Mucosa of stomach (tissue), 1 donor: ENCODE measurements around the gene PIAS2.
"Not testable (repeated sequence)": the region's sequence is repeated elsewhere in the genome, so short reads cannot be mapped to it uniquely, and the experiment has no call there.

Source experiments
- H3K27me3 ChIP-seq: one replicate; pipeline ENCODE4 v1.7.0; 2013; ENCODE audit warnings: mild to moderate bottlenecking, low read length; ENCODE audit not compliant: control insufficient read depth, insufficient read depth
- H3K36me3 ChIP-seq: one replicate; pipeline ENCODE4 v1.7.0; 2013; ENCODE audit warnings: low read length; ENCODE audit not compliant: control insufficient read depth, insufficient read depth
- H3K4me1 ChIP-seq: one replicate; pipeline ENCODE4 v1.7.0; 2013; ENCODE audit warnings: mild to moderate bottlenecking, low read length; ENCODE audit not compliant: control insufficient read depth, insufficient read depth
- H3K4me3 ChIP-seq: one replicate; pipeline ENCODE4 v1.7.0; 2013; ENCODE audit warnings: low read length
- H3K9ac ChIP-seq: one replicate; pipeline ENCODE4 v1.7.0; 2013; ENCODE audit warnings: mild to moderate bottlenecking, low read length, moderate library complexity
- H3K9me3 ChIP-seq: one replicate; pipeline ENCODE4 v1.7.0; 2013; ENCODE audit warnings: mild to moderate bottlenecking, low read length, moderate library complexity; ENCODE audit not compliant: control insufficient read depth
- donor health status: Pancreatic carcinoma.

PIAS2 gene, protein sequence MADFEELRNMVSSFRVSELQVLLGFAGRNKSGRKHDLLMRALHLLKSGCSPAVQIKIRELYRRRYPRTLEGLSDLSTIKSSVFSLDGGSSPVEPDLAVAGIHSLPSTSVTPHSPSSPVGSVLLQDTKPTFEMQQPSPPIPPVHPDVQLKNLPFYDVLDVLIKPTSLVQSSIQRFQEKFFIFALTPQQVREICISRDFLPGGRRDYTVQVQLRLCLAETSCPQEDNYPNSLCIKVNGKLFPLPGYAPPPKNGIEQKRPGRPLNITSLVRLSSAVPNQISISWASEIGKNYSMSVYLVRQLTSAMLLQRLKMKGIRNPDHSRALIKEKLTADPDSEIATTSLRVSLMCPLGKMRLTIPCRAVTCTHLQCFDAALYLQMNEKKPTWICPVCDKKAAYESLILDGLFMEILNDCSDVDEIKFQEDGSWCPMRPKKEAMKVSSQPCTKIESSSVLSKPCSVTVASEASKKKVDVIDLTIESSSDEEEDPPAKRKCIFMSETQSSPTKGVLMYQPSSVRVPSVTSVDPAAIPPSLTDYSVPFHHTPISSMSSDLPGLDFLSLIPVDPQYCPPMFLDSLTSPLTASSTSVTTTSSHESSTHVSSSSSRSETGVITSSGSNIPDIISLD

DNA sequence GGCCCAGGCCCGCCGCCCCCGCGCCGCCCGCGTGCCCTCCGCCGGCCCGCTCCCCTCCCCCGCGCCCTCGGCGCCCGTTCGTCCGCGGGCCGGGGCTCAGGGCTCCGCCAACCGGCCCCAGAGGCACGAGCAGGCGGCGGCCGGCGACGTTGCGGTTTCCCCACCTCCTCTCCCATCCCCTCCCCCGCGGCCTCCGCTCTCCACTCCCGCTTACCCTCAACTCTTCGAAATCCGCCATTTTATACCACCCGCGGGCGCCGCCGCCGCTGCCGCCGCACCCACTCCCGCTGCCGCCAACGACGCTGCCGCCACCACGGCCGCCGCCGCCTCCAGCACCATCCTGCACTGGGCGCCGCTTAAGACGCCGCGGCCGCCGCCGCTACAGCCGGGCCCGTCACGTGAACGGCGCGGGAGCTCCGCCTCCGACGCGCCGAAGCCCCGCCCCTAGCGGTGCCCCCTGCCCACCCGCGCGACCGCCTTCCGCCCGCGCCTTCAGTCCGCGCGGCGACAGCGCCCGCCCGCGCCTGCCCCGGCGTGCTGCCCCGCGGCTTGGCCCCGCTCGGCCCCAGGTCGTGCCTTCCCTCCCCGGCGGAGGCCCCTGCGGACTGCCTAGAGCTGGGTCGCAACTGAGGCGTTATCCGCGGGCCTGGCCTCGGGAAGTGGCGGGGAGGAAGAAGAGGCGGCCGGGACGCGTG is at the start of gene PIAS2, which contains the start of gene KATNAL2:
Gene PIAS2, minus strand, starts transcription at position 400 of the 695 bp plus-strand sequence. Its CDS starts 162 bp downstream, at position 238.
Gene KATNAL2, plus strand, starts transcription at position 495 of the 695 bp plus-strand sequence. CDS start 29,271 bp downstream, outside the sequence.
- Histone ChIP-seq H3K9ac (peak within 1 kb of the TSS; percentile 86), H3K4me1 (peaks cover 6% of the 10 kb centered on the region), H3K9me3 (no peaks in the 10 kb centered on the region), H3K4me3 (peak within 1 kb of the TSS; percentile 77), H3K27me3 (no peaks in the 10 kb centered on the region), H3K36me3 (no peaks in the 10 kb centered on the region)

DNA sequence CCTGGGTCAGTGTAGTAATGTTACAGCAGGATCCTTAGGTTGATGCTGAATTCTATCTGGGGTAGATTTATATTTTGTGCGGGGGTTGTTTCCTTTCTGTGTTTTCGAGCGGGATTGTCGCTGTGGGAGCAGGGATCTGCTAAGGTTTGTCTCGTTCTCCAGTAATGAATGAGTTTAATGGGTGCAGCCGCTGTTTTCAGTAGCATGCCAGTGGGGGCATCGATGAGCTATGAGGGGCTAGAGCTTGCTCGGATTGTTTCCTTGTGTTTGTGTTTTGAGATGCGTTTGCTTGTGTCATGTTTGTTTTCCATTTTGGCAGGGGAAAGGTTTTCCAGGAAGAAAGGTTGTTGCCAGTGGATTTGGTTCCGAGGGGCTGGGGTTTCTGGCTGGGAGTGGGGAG is 49.0 kb upstream of the PIAS2 start:
- H3K9ac ChIP-seq, H3K4me1 ChIP-seq, H3K9me3 ChIP-seq, H3K4me3 ChIP-seq, H3K36me3 ChIP-seq, H3K27me3 ChIP-seq: not testable (repeated sequence)

DNA sequence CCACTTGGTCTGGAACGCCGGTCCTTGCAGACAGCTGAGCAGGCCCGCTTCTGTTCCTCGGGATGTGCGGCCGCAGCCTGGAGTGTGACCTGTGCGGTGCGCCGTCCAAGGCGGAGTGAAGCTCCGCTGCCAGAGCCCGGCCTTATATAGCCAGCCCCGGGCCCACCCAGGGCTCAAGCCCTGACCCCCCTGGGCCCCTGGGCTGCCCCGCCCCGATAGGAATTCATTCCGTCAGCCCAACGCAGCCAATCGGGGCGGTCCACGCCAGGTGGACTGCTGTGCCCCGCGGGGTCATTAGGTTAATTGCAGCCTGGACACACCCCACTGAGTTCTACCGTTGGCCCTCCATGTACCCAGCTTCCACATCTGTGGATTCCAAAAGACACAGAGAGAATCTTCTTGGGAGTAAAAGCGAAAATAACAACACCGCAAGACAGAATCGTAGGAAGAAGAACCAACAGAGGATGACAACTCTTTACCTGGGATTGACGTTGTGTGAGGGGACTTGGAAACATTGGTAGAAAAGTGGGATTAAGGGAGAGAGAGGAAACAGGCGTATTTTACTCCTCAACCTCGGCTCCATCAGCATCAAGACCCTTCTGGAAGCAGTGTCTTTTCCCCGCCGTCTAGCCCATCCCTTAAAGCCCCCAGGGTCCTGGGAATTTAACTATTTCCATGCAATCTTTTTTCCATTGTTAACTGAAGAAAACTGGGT is 47.4 kb upstream of the PIAS2 start:
- H3K4me3 ChIP-seq, H3K36me3 ChIP-seq, H3K4me1 ChIP-seq, H3K27me3 ChIP-seq, H3K9ac ChIP-seq, H3K9me3 ChIP-seq: not testable (repeated sequence)

DNA sequence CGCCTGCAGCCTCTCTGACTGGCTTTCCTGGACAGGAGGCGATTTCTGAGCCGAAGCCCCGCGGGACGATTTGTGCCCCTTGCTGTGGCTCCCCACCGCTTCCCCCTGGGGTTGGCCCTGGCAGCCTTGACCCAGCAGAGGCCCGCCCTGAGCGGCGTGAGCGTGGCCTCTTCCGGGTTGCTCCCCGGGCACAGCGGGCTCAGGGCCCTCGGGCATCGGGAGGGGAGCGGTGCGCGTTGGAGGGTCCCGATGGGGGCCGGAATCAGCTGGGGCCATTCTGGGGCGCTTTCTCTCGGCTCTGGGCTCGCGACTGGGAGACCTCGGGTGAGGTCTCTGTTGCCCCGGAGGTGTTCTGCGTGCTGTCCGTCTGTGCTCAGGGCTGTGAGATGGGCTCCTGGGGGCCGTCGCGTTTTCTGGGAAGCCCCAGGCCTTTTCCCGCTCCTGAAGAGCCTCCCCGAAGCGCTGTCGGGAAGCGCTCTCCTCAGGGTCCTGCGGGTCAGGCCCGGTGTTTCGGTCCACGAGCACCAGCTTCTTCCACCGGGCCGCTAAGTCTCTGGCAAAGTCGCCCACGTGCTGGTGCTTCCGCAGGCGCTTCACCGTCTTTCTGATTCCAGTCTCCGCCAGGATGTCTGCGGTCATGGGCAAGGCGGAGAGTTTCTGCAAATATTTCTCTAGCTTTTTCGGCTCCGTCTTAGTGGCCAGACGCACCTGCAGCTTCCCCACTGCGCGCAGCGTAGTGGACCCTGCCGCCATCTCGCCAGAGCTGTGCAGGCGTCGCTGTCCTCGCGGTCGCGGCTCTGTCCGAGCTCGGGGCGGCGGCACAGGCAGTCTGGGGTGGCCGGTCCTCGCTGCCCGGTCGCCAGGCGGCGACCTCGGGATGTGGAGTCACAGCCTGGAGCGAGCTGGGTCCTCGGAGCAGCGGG is 46.6 kb upstream of the PIAS2 start:
- not testable (repeated sequence) for H3K9ac ChIP-seq, H3K27me3 ChIP-seq, H3K4me3 ChIP-seq, H3K4me1 ChIP-seq, H3K9me3 ChIP-seq, H3K36me3 ChIP-seq

DNA sequence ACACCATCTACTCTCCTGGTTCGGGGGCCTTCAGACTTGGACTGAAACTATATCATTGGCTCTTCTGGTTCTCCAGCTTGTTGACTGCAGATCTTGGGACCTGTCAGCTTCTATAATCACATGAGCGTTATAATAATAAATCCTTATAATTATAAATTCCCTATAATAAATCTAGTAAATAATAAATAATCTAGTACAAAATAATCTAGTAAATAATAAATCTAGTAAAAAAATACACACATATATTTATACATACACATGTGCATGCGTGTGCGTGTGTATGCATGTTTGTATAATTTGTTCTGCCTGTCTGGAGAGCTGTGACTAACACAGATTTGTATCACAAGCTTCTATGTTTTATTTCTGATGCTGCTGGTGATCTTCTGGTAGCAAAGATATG is 40.9 kb upstream of the PIAS2 start:
- H3K9ac ChIP-seq: no peak overlapping the region
- H3K4me3 ChIP-seq: no peak overlapping the region
- H3K27me3 ChIP-seq: no peaks in the 10 kb centered on the region
- no peaks in the 10 kb centered on the region for H3K9me3 ChIP-seq
- H3K4me1 ChIP-seq: no peaks in the 10 kb centered on the region
- no peaks in the 10 kb centered on the region for H3K36me3 ChIP-seq

DNA sequence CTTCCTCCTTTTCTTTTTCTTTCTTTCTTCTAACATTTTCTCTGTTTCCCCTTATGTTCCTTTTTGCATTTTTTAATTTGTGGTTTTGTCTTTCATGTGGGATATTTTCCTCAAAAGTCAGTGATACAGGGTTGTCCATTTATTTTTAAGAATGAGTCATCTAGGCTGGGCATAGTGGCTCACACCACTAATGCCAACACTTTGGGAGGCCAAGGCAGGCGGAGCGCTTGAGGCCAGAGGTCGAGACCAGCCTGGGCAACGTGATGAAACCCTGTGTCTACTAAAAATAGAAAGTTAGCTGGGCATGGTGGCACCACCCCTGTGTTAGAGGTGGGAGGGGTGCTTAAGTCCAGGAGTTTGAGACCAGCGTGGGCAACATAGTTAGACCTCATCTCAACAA is 35.9 kb upstream of the PIAS2 start:
- H3K36me3 ChIP-seq: no peaks in the 10 kb centered on the region
- no peaks in the 10 kb centered on the region for H3K27me3 ChIP-seq
- no peaks in the 10 kb centered on the region for H3K4me1 ChIP-seq
- H3K9me3 ChIP-seq: no peaks in the 10 kb centered on the region
- H3K4me3 ChIP-seq: no peak overlapping the region
- H3K9ac ChIP-seq: no peak overlapping the region

DNA sequence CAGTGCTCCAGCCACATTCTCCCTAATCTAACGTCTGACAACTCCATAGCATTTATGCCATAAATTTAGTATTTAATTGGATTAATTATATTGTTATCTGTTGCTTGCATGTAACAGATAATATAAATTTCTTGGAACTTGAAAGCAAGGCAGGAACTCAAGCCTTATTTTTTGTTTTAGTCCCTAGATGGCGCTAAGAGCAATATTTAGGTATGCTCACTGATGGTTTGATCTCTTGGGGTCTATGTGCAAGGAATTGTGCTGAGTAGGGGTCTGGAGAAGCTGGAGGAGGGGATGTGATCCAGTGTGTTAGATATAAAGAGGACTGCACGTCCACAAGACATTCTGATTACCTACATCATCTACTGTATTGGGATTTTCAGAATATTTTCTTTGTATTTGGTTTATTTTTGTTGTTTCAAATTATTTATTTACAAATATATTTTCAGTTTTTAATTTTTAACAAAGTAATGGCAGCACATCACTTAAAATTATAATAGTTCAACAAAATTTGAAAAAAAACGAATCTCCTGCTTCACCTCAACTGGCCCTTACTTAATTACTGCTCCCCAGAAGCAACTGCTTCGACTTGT is 32.9 kb upstream of the PIAS2 start:
- Histone ChIP-seq H3K36me3 (no peaks in the 10 kb centered on the region), H3K9ac (no peak overlapping the region), H3K4me1 (no peaks in the 10 kb centered on the region), H3K27me3 (no peaks in the 10 kb centered on the region), H3K9me3 (no peaks in the 10 kb centered on the region), H3K4me3 (no peak overlapping the region)

DNA sequence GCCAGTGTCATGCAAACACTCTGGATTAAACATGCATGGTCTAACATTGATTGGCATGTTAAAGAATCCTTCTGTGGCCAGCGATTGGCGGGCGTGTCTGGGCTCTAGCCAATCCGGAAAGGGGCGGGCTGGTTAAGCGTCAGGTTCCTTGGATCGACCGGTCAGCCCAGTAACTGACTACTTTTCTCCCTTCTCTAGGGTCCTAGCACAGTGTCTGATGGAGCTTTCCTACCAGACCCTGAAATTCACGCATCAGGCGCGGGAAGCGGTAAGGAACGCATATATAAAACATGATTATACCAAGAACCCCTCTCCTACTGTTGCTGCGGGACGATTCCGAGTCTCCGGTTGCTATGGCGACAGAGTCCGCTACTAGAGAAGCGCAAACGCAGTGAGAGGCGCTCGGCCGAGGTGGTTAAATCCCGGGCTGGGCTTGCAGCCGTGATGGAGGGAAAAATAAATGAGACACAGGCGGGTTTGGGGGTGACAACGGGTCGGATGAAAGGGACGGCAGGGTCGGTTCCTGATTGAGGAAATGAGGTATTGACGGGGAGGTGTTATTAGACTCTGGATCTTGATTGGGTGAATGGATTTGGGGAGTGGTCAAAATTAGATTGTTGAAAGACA is 29.5 kb upstream of the PIAS2 start:
- Histone ChIP-seq H3K36me3 (no peaks in the 10 kb centered on the region), H3K4me3 (peak overlapping the region; percentile 53), H3K4me1 (no peaks in the 10 kb centered on the region), H3K27me3 (no peaks in the 10 kb centered on the region), H3K9me3 (no peaks in the 10 kb centered on the region), H3K9ac (peak overlapping the region; percentile 40)

DNA sequence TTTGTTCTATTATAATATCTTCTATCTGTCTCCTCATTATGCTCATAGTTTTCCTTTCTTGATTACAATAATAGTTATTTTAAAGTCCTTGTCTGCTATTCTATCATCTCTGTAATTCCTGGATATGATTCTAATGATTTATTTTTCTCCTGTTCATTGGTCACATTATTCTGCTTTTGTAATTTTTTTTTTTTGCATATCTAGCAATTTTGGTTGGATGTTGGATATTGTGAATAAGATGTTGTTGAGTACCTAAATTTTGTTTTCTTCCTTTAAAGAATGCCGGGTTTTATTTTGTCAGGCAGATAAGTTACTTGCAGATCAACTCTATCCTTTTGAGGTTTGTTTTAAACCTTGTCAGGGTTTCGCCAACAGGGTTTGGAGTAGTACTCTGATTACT is 25.3 kb upstream of the PIAS2 start:
- Histone ChIP-seq H3K36me3 (no peaks in the 10 kb centered on the region), H3K9me3 (no peaks in the 10 kb centered on the region), H3K9ac (no peak overlapping the region), H3K4me1 (no peaks in the 10 kb centered on the region), H3K27me3 (no peaks in the 10 kb centered on the region), H3K4me3 (no peak overlapping the region)

DNA sequence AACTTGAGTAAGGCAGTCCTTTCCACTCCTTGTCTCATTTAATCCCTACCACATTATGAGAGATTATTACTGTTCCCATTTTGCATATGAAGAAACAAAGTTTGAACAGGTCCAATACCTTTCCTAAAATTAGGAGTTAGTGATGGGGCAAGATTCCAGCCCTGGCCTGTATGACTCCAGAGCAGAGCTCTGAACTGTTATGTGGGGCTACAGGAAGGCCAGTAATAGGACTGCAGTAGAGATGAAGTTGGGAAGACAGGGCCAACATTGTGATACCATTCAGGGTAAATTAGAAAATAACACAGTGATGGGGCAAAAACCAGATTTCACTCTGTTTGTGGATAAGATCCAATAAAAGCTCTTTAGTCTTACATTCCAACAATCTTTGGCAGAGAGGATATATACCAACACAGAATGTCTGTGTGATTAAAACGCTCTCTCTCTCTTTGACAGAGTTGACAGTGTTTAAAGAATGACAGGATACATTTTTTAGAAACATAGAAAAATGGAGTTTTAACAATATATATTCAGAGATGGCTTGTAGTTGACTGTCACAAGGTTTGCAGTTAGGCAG is 22.8 kb upstream of the PIAS2 start:
- no peak overlapping the region for H3K4me3 ChIP-seq
- no peaks in the 10 kb centered on the region for H3K9me3 ChIP-seq
- no peaks in the 10 kb centered on the region for H3K27me3 ChIP-seq
- H3K9ac ChIP-seq: no peak overlapping the region
- no peaks in the 10 kb centered on the region for H3K36me3 ChIP-seq
- H3K4me1 ChIP-seq: no peaks in the 10 kb centered on the region
